Measurements from ENCODE around the gene ST6GALNAC3.
A peak's percentile ranks its signal among the peaks of the same experiment; 100 is the strongest.

The ST6GALNAC3 gene

DNA sequence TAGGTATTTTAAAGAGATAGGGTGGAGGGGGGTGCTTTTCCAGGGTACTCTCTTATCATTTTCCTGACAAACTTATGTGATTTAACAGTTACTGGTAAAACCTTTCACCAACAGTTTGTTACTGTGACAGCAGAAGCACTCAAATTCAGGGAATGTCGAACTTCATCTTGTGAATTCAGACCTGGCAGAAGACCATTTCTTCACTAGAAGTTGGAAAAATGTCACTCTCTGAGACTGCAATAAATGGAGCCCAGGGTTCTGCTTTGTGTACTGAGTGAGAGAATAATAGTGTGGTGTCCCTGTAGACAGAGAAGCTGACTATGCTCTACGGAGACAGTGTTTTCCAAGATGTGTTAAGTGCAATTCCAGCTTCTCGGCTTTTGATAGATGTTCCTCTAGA is 200.2 kb downstream of the ST6GALNAC3 start:
- ChIA-PET POLR2A (no interaction called here), CTCF (interaction anchor here (1.2 kb wide), 1 partner anchor 46 kb away, joined by 3 read pairs; no protein-coding TSS in a partner anchor)
- Histone ChIP-seq H3K9me3 (ENCODE audit: control insufficient read depth, insufficient read depth, low read depth, low read length) (no peaks in the 10 kb centered on the region), H3K36me3 (ENCODE audit: control insufficient read depth in 2 of 2, insufficient read depth in 1 of 2, low read length in 2 of 2) (no peaks in the 10 kb centered on the region), H3K27ac (ENCODE audit: extremely low read depth, low read depth, low read length) (no peak overlapping the region), H3K4me1 (ENCODE audit: control insufficient read depth, insufficient read depth, low read length) (0 out of 2 replicates have a peak, but pooled peaks cover 7% of the 10 kb centered on the region), H3K4me3 (ENCODE audit: low read depth, low read length) (no peak overlapping the region)
- TF ChIP-seq ZNF37A (tag by site-specific recombination; IDR thresholded peaks at IDR 0.05) = no peak
- TF ChIP-seq KLF9 (tag by site-specific recombination; IDR thresholded peaks at IDR 0.05; ENCODE audit: low read depth) = no peak
- no peak for TF ChIP-seq ZNF658 (tag by site-specific recombination; IDR thresholded peaks at IDR 0.05)
- TF ChIP-seq REPIN1 (tag by site-specific recombination; IDR thresholded peaks at IDR 0.05; ENCODE audit: low read depth) = no peak
- TF ChIP-seq IKZF3 (tag by site-specific recombination; IDR thresholded peaks at IDR 0.05) = no peak
- TF ChIP-seq ZNF292 (tag by site-specific recombination; IDR thresholded peaks at IDR 0.05; ENCODE audit: borderline replicate concordance, low read depth) = no peak
- no peak for TF ChIP-seq ZNF155 (tag by site-specific recombination; IDR thresholded peaks at IDR 0.05)
- no peak for TF ChIP-seq ZNF391 (tag by site-specific recombination; IDR thresholded peaks at IDR 0.05; ENCODE audit: borderline replicate concordance, low read depth)
- TF ChIP-seq, protein P1, sequence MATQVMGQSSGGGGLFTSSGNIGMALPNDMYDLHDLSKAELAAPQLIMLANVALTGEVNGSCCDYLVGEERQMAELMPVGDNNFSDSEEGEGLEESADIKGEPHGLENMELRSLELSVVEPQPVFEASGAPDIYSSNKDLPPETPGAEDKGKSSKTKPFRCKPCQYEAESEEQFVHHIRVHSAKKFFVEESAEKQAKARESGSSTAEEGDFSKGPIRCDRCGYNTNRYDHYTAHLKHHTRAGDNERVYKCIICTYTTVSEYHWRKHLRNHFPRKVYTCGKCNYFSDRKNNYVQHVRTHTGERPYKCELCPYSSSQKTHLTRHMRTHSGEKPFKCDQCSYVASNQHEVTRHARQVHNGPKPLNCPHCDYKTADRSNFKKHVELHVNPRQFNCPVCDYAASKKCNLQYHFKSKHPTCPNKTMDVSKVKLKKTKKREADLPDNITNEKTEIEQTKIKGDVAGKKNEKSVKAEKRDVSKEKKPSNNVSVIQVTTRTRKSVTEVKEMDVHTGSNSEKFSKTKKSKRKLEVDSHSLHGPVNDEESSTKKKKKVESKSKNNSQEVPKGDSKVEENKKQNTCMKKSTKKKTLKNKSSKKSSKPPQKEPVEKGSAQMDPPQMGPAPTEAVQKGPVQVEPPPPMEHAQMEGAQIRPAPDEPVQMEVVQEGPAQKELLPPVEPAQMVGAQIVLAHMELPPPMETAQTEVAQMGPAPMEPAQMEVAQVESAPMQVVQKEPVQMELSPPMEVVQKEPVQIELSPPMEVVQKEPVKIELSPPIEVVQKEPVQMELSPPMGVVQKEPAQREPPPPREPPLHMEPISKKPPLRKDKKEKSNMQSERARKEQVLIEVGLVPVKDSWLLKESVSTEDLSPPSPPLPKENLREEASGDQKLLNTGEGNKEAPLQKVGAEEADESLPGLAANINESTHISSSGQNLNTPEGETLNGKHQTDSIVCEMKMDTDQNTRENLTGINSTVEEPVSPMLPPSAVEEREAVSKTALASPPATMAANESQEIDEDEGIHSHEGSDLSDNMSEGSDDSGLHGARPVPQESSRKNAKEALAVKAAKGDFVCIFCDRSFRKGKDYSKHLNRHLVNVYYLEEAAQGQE (tag by site-specific recombination; IDR thresholded peaks at IDR 0.05) = no peak
- TF ChIP-seq GFI1B (tag by site-specific recombination; IDR thresholded peaks at IDR 0.05) = no peak
- no peak for TF ChIP-seq ZNF571 (tag by site-specific recombination; IDR thresholded peaks at IDR 0.05)
- no peak for TF ChIP-seq FEZF1 (tag by site-specific recombination; IDR thresholded peaks at IDR 0.05)
- no peak for TF ChIP-seq ZNF341 (tag by site-specific recombination; IDR thresholded peaks at IDR 0.05; ENCODE audit: low read depth)
- no peak for TF ChIP-seq MZF1 (tag by site-specific recombination; IDR thresholded peaks at IDR 0.05; ENCODE audit: borderline replicate concordance)
- no peak for TF ChIP-seq ZNF473 (tag by site-specific recombination; IDR thresholded peaks at IDR 0.05)

DNA sequence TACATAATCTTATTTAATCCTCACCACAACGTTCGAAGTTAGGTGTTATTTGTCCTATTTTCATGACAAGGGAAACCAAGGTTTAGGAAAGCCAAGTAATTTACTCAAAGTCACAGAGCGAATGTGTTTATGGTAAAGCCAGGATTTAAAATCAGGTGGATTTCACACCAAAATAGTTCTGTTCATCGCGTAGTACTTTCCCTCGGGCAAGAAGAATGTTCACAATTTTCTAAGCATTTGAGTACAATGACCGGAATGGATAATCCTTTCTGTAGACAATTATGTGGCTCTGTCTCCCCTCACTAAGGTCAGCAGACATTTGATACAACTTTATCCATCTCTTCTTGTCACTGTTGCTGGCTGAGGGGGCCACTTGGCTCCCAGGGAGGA is 204.2 kb downstream of the ST6GALNAC3 start:
- TF ChIP-seq ZNF548 (tag by site-specific recombination; IDR thresholded peaks at IDR 0.05) (no peak), ZNF350 (tag by site-specific recombination; IDR thresholded peaks at IDR 0.05) (no peak), SALL2 (tag by site-specific recombination; IDR thresholded peaks at IDR 0.05; ENCODE audit: borderline replicate concordance) (no peak), HOXC10 (CRISPR knock-in tag; IDR thresholded peaks at IDR 0.05) (no peak), ZNF830 (tag by site-specific recombination; IDR thresholded peaks at IDR 0.05; ENCODE audit: low read depth) (no peak), GLIS2 (tag by site-specific recombination; IDR thresholded peaks at IDR 0.05) (no peak), ZNF76 (tag by site-specific recombination; IDR thresholded peaks at IDR 0.05; ENCODE audit: borderline replicate concordance, low read depth) (no peak), ZFP41 (tag by site-specific recombination; IDR thresholded peaks at IDR 0.05; ENCODE audit: borderline replicate concordance) (no peak), SETDB1 (IDR thresholded peaks at IDR 0.05; ENCODE audit: insufficient read length, low read length) (no peak), ZNF248 (tag by site-specific recombination; IDR thresholded peaks at IDR 0.05) (no peak)
- POLR2A ChIA-PET = no interaction called here
- peak overlapping the region; percentile 55 for H3K27ac ChIP-seq (ENCODE audit: extremely low read depth, low read depth, low read length)
- no peaks in the 10 kb centered on the region for H3K36me3 ChIP-seq (ENCODE audit: control insufficient read depth in 2 of 2, insufficient read depth in 1 of 2, low read length in 2 of 2)
- CTCF ChIA-PET = no interaction called here
- H3K4me1 ChIP-seq (ENCODE audit: control insufficient read depth, insufficient read depth, low read length) = 0 out of 2 replicates have a peak, but pooled peaks cover 7% of the 10 kb centered on the region
- no peak overlapping the region for H3K4me3 ChIP-seq (ENCODE audit: low read depth, low read length)
- H3K9me3 ChIP-seq (ENCODE audit: control insufficient read depth, insufficient read depth, low read depth, low read length) = no peaks in the 10 kb centered on the region

Measured in HEK293 (cell line).